CD4-positive, alpha-beta memory T cell (primary cell): ENCODE results near the gene BBX. TPM values are rescaled to one million over a fixed set of nuclear protein-coding genes. Genes with fewer than 3 reads are reported as not detected.

Source experiments
- CTCF ChIA-PET: fragments of 350-600 bp; sonication (Branson Sonifier 250); formaldehyde crosslinking; loops from one replicate; lab custom pipeline; 2021; ENCODE audit warnings: inconsistent platforms; ENCODE audit not compliant: partially characterized antibody; lab: Charles Lee
- POLR2A ChIA-PET: fragments of 350-600 bp; sonication (Branson Sonifier 250); formaldehyde crosslinking; loops from one replicate; lab custom pipeline; 2021; ENCODE audit not compliant: partially characterized antibody; lab: Charles Lee
- DNase-seq, 5 donors: peaks; one replicate each; pipeline versions ENCODE4 v3.0.0 to v3.0.0-alpha.2; 2020 to 2022; ENCODE audit warnings: mixed read lengths in 1 of 5
- H3K27ac ChIP-seq: one replicate; pipeline ENCODE4 v1.7.0; 2013; ENCODE audit warnings: low read depth, low read length
- H3K27me3 ChIP-seq: 2 replicates; pipeline ENCODE4 v1.7.0; 2013; ENCODE audit warnings: mild to moderate bottlenecking, low read length, moderate library complexity; ENCODE audit not compliant: insufficient read depth
- H3K36me3 ChIP-seq: 2 replicates; pipeline ENCODE4 v1.7.0; 2013; ENCODE audit warnings: mild to moderate bottlenecking, low read length, moderate library complexity; ENCODE audit not compliant: insufficient read depth
- H3K4me1 ChIP-seq: 2 replicates; pipeline ENCODE4 v1.7.0; 2013; ENCODE audit warnings: mild to moderate bottlenecking, low read length, moderate library complexity; ENCODE audit not compliant: insufficient read depth
- H3K4me3 ChIP-seq, 2 donors: one replicate each; pipeline ENCODE4 v1.7.0; 2013; ENCODE audit warnings: low read length in 2 of 2, mild to moderate bottlenecking in 1 of 2
- H3K9me3 ChIP-seq, 2 donors: one replicate each; pipeline ENCODE4 v1.7.0; 2013; ENCODE audit warnings: low read length in 2 of 2, control low read depth in 1 of 2; ENCODE audit not compliant: control insufficient read depth in 1 of 2
- H3K27ac Mint-ChIP-seq, 7 donors: one replicate each; pipeline ENCODE4 v1.8.0; 2020 to 2021; ENCODE audit warnings: mixed read lengths in 7 of 7, mild to moderate bottlenecking in 6 of 7, inconsistent platforms in 3 of 7, moderate library complexity in 3 of 7
- H3K27me3 Mint-ChIP-seq, 2 donors: one replicate each; pipeline ENCODE4 v1.8.0; 2020 to 2021; ENCODE audit warnings: mixed read lengths in 2 of 2
- H3K36me3 Mint-ChIP-seq, 2 donors: one replicate each; pipeline ENCODE4 v1.8.0; 2020 to 2021; ENCODE audit warnings: mixed read lengths in 2 of 2, inconsistent platforms in 1 of 2, mild to moderate bottlenecking in 1 of 2
- H3K4me1 Mint-ChIP-seq, 4 donors: one replicate each; pipeline ENCODE4 v1.8.0; 2020 to 2021; ENCODE audit warnings: mixed read lengths in 4 of 4, mild to moderate bottlenecking in 1 of 4
- H3K4me3 Mint-ChIP-seq, 8 donors: one replicate each; pipeline ENCODE4 v1.8.0; 2020 to 2021; ENCODE audit warnings: mixed read lengths in 8 of 8, mild to moderate bottlenecking in 7 of 8, moderate library complexity in 6 of 8, inconsistent platforms in 3 of 8
- H3K9me3 Mint-ChIP-seq, 8 donors: one replicate each; pipeline ENCODE4 v1.8.0; 2020 to 2021; ENCODE audit warnings: mixed read lengths in 8 of 8, mild to moderate bottlenecking in 5 of 8, inconsistent platforms in 3 of 8, moderate library complexity in 1 of 8
- intact Hi-C: fragments of 100-400 bp; cut with micrococcal nuclease; formaldehyde crosslinking; loops from one replicate; pipeline ENCODE4 v1.15.1; 2023
- polyA plus RNA-seq, 2 donors: library from polyadenylated mRNA; unstranded; fragments of 300-500 nt; fragmentation: Illumina TruSeq; gene quantifications; one replicate each; pipeline ENCODE4 v1.2.3, GENCODE V29; 2021
- total RNA-seq, 2 experiments: library from RNA; stranded (reverse); gene quantifications; one replicate each; pipeline ENCODE4 v1.2.3, GENCODE V29; 2021

The BBX gene
- total and polyA plus RNA-seq, 4 experiments from 2014 or later: 85.4 to 101 (median 96.5) TPM

- POLR2A ChIA-PET: no interaction called here
- no peak overlapping the region for H3K27ac Mint-ChIP-seq
Observed at GRCh38 chr3:107627962-107628542, 105.3 kb downstream of the BBX start.

DNA sequence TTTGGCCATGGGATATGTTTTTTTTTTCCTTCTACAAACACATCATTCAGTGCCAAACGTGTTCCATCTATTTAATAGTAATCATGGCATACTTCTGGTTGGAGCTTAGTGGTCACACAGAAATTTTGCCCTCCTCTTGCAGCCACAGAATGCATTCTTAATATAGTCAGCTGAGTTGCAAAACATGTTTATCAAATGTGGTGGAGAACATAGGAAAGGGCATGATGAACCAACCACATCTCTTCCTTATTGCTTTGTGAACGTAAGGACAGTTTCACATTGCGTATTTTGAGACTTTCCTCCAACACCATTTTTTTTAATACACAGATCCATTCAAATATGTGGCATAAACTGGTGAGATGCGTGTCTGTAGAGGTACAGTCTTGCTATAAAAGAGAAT lies 106.8 kb downstream of the BBX start:
- Histone ChIP-seq H3K36me3 (no peaks in the 10 kb centered on the region), H3K9me3 (no peaks in the 10 kb centered on the region), H3K27ac (no peak overlapping the region), H3K27me3 (no peaks in the 10 kb centered on the region), H3K4me3 (no peak overlapping the region), H3K4me1 (peaks cover 6% of the 10 kb centered on the region)
- Mint-ChIP-seq H3K9me3 (no peaks in the 10 kb centered on the region), H3K4me3 (no peak overlapping the region), H3K27ac (no peak overlapping the region), H3K36me3 (no peaks in the 10 kb centered on the region), H3K27me3 (no peaks in the 10 kb centered on the region), H3K4me1 (peaks cover 26 to 39% (median 33%) of the 10 kb centered on the region in 4 donors)
- CTCF ChIA-PET: interaction anchor here (1.2 kb wide), 1 partner anchor 216 kb away, joined by 3 read pairs; no protein-coding TSS in a partner anchor
- POLR2A ChIA-PET: no interaction called here
- DNase-seq: no peak
- intact Hi-C loops: no loop called here

More at GRCh38 chr3:107627962-107628542, 105.3 kb downstream of the BBX start:
- Mint-ChIP-seq H3K4me1 (peaks cover 22 to 36% (median 28%) of the 10 kb centered on the region in 4 donors), H3K27me3 (no peaks in the 10 kb centered on the region), H3K36me3 (peaks cover 0 to 3% of the 10 kb centered on the region in 2 donors), H3K9me3 (no peaks in the 10 kb centered on the region), H3K4me3 (no peak overlapping the region)
- H3K36me3 ChIP-seq: no peaks in the 10 kb centered on the region
- peaks cover 6% of the 10 kb centered on the region for H3K4me1 ChIP-seq
- CTCF ChIA-PET: no interaction called here
- H3K27me3 ChIP-seq: no peaks in the 10 kb centered on the region
- no peaks in the 10 kb centered on the region for H3K9me3 ChIP-seq
- no peak for DNase-seq
- H3K4me3 ChIP-seq: no peak overlapping the region
- no peak overlapping the region for H3K27ac ChIP-seq
- intact Hi-C loops: no loop called here

- Mint-ChIP-seq H3K36me3 (no peaks in the 10 kb centered on the region), H3K27ac (no peak overlapping the region), H3K9me3 (no peaks in the 10 kb centered on the region), H3K27me3 (no peaks in the 10 kb centered on the region), H3K4me1 (peaks cover 26 to 39% (median 33%) of the 10 kb centered on the region in 4 donors), H3K4me3 (no peak overlapping the region)
- no peak overlapping the region for H3K4me3 ChIP-seq
- DNase-seq: no peak
- no peaks in the 10 kb centered on the region for H3K27me3 ChIP-seq
- POLR2A ChIA-PET: no interaction called here
- H3K36me3 ChIP-seq: no peaks in the 10 kb centered on the region
- no peaks in the 10 kb centered on the region for H3K9me3 ChIP-seq
- H3K4me1 ChIP-seq: peaks cover 6% of the 10 kb centered on the region
- CTCF ChIA-PET: interaction anchor here (1.2 kb wide), 1 partner anchor 215 kb away, joined by 3 read pairs; no protein-coding TSS in a partner anchor
- H3K27ac ChIP-seq: no peak overlapping the region
- intact Hi-C loops: no loop called here
Observed at GRCh38 chr3:107630779-107631178, 108.0 kb downstream of the BBX start.

DNA sequence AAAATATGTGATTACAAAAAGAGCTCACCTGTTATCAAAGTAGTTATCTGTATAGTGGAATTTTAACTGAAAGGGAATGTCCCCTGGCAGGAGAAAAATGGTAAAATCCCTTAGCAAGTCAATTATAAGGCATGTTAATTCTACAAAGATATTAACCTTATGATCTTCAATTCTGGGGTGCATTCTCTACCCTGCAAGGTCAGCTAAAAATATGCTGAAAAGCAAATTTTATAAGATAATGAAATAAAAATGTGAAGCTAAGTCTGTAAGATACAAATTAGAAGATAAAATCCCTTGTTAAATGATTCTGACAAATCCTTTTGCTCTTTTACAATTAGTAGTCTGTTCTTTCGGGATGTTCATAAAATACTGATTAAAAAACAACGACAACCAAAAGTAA lies 109.8 kb downstream of the BBX start:
- no peaks in the 10 kb centered on the region for H3K9me3 Mint-ChIP-seq
- intact Hi-C loops: no loop called here
- DNase-seq: no peak
- CTCF ChIA-PET: interaction anchor here (1.3 kb wide), 1 partner anchor 10 kb away, joined by 4 read pairs; no protein-coding TSS in a partner anchor
- POLR2A ChIA-PET: no interaction called here
- Histone ChIP-seq H3K4me3 (no peak overlapping the region), H3K27me3 (no peaks in the 10 kb centered on the region), H3K9me3 (no peaks in the 10 kb centered on the region), H3K4me1 (peaks cover 6% of the 10 kb centered on the region), H3K36me3 (no peaks in the 10 kb centered on the region), H3K27ac (no peak overlapping the region)
- no peak overlapping the region for H3K4me3 Mint-ChIP-seq
- no peak overlapping the region for H3K27ac Mint-ChIP-seq
- peaks cover 0 to 3% of the 10 kb centered on the region in 2 donors for H3K36me3 Mint-ChIP-seq
- H3K27me3 Mint-ChIP-seq: no peaks in the 10 kb centered on the region
- peaks cover 25 to 32% (median 30%) of the 10 kb centered on the region in 4 donors for H3K4me1 Mint-ChIP-seq

GRCh38 chr3:107633327-107634098 lies 110.8 kb downstream of the BBX start:
- peaks cover 3% of the 10 kb centered on the region in 2 donors for H3K36me3 Mint-ChIP-seq
- Histone ChIP-seq H3K4me1 (peaks cover 6% of the 10 kb centered on the region), H3K9me3 (no peaks in the 10 kb centered on the region), H3K4me3 (no peak overlapping the region), H3K36me3 (no peaks in the 10 kb centered on the region), H3K27me3 (no peaks in the 10 kb centered on the region), H3K27ac (no peak overlapping the region)
- intact Hi-C loops: no loop called here
- POLR2A ChIA-PET: interaction anchor here (1.3 kb wide), 1 partner anchor 50 kb away, joined by 3 read pairs; no protein-coding TSS in a partner anchor
- H3K27me3 Mint-ChIP-seq: no peaks in the 10 kb centered on the region
- H3K9me3 Mint-ChIP-seq: no peaks in the 10 kb centered on the region
- H3K4me3 Mint-ChIP-seq: no peak overlapping the region
- H3K4me1 Mint-ChIP-seq: peaks cover 25 to 32% (median 30%) of the 10 kb centered on the region in 4 donors
- H3K27ac Mint-ChIP-seq: no peak overlapping the region
- CTCF ChIA-PET: interaction anchor here (1.3 kb wide), 1 partner anchor 10 kb away, joined by 4 read pairs; no protein-coding TSS in a partner anchor
- no peak for DNase-seq

DNA sequence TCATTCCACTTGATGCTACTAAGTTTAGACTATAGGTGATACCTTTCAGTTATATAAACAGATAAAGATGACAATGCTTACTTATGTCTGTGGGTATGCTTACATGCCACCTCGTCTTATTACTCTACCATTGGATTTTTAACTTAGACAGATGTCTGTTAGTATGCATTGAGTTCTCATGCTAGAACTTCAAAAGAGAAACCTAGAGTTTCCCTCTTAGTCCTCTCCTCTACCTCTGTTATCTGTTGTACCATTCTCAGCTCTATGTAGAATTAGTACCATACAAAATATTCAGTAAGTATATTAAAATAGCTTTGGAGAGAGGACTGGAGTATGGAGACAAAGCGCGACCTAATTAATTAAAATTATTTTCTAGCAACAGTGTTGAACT lies 111.3 kb downstream of the BBX start:
- H3K9me3 Mint-ChIP-seq: no peaks in the 10 kb centered on the region
- H3K4me3 Mint-ChIP-seq: no peak overlapping the region
- no peaks in the 10 kb centered on the region for H3K27me3 Mint-ChIP-seq
- H3K27ac ChIP-seq: no peak overlapping the region
- no peak overlapping the region for H3K4me3 ChIP-seq
- DNase-seq: no peak
- H3K9me3 ChIP-seq: no peaks in the 10 kb centered on the region
- peaks cover 25 to 29% (median 27%) of the 10 kb centered on the region in 4 donors for H3K4me1 Mint-ChIP-seq
- CTCF ChIA-PET: no interaction called here
- peaks cover 3% of the 10 kb centered on the region in 2 donors for H3K36me3 Mint-ChIP-seq
- no peaks in the 10 kb centered on the region for H3K27me3 ChIP-seq
- POLR2A ChIA-PET: interaction anchor here (1.3 kb wide), 1 partner anchor 49 kb away, joined by 3 read pairs; no protein-coding TSS in a partner anchor
- H3K27ac Mint-ChIP-seq: no peak overlapping the region
- H3K36me3 ChIP-seq: no peaks in the 10 kb centered on the region
- peaks cover 5% of the 10 kb centered on the region for H3K4me1 ChIP-seq
- intact Hi-C loops: no loop called here
